HG02759 (cell line): ENCODE measurements around the gene CDK6.
"Not testable (repeated sequence)": the region's sequence is repeated elsewhere in the genome, so short reads cannot be mapped to it uniquely, and the experiment has no call there.

ENCODE experiments used
- ATAC-seq: cut with Tn5 transposase; IDR thresholded peaks from one replicate; pipeline ENCODE4 v1.9.1; 2021; ENCODE audit warnings: mild to moderate bottlenecking, moderate library complexity; ENCODE audit not compliant: unreplicated experiment

CDK6 gene

GRCh38 chr7:92604517-92604916, 231.9 kb downstream of the CDK6 start:
- not testable (repeated sequence) for ATAC-seq

GRCh38 chr7:92603089-92603445, 233.3 kb downstream of the CDK6 start:
- no peak for ATAC-seq

GRCh38 chr7:92602352-92603088, 233.9 kb downstream of the CDK6 start:
- no peak for ATAC-seq

GRCh38 chr7:92598310-92598981, 237.9 kb downstream of the CDK6 start:
- ATAC-seq: peak; percentile 58

GRCh38 chr7:92595281-92595680, 241.1 kb downstream of the CDK6 start:
- no peak for ATAC-seq

- no peak for ATAC-seq
Observed at GRCh38 chr7:92594746-92595145, 241.6 kb downstream of the CDK6 start.

GRCh38 chr7:92590711-92591310, 245.6 kb downstream of the CDK6 start:
- ATAC-seq: no peak

- ATAC-seq: no peak
Observed at GRCh38 chr7:92589056-92589455, 247.3 kb downstream of the CDK6 start.

GRCh38 chr7:92588561-92588960, 247.8 kb downstream of the CDK6 start:
- no peak for ATAC-seq

GRCh38 chr7:92586841-92587240, 249.5 kb downstream of the CDK6 start:
- no peak for ATAC-seq

- ATAC-seq: no peak
Observed at GRCh38 chr7:92586403-92586802, 250.0 kb downstream of the CDK6 start.

GRCh38 chr7:92584953-92585352, 251.4 kb downstream of the CDK6 start:
- no peak for ATAC-seq

- ATAC-seq: no peak
Observed at GRCh38 chr7:92582948-92583347, 253.4 kb downstream of the CDK6 start.

- no peak for ATAC-seq
Observed at GRCh38 chr7:92576296-92576695, 260.1 kb downstream of the CDK6 start.

- no peak for ATAC-seq
Observed at GRCh38 chr7:92569137-92569536, 267.2 kb downstream of the CDK6 start.

GRCh38 chr7:92567460-92567859, 268.9 kb downstream of the CDK6 start:
- ATAC-seq: no peak

- ATAC-seq: no peak
Observed at GRCh38 chr7:92563345-92563744, 273.0 kb downstream of the CDK6 start.

- no peak for ATAC-seq
Observed at GRCh38 chr7:92560602-92561001, 275.8 kb downstream of the CDK6 start.

- ATAC-seq: no peak
Observed at GRCh38 chr7:92557808-92558362, 278.5 kb downstream of the CDK6 start.

GRCh38 chr7:92557249-92557648, 279.1 kb downstream of the CDK6 start:
- ATAC-seq: no peak
